SK-N-SH treated with all-trans-retinoic acid at 6 μM for 48 hours (cell line): ENCODE results near the gene WBP2.
A peak's percentile ranks its signal among the peaks of the same experiment; 100 is the strongest.

Experiments
- ARNTL ChIP-seq: fragments of 450-650 bp; formaldehyde crosslinking; IDR thresholded peaks from 2 replicates; pipeline ENCODE4 v1.5.0; 2020; ENCODE audit warnings: low read depth, mild to moderate bottlenecking, moderate library complexity, borderline replicate concordance
- GLIS3 ChIP-seq: fragments of 250-450 bp; sonication (Bioruptor Pico); IDR thresholded peaks from 2 replicates; pipeline ENCODE4 v1.5.0; 2020; ENCODE audit warnings: mild to moderate bottlenecking, moderate library complexity
- ISL1 ChIP-seq: fragments of 250-450 bp; sonication (Bioruptor Pico); IDR thresholded peaks from 2 replicates; pipeline ENCODE4 v2.1.2; 2022; ENCODE audit warnings: mild to moderate bottlenecking, moderate library complexity
- PATZ1 ChIP-seq: fragments of 250-450 bp; sonication (Bioruptor Pico); IDR thresholded peaks from 2 replicates; pipeline ENCODE4 v1.8.0; 2020; ENCODE audit warnings: mild to moderate bottlenecking, moderate library complexity, borderline replicate concordance
- RARB ChIP-seq: fragments of 250-450 bp; sonication (Bioruptor Pico); IDR thresholded peaks from 2 replicates; pipeline ENCODE4 v1.8.0; 2021; ENCODE audit warnings: mild to moderate bottlenecking, moderate library complexity
- ZFP3 ChIP-seq: fragments of 250-450 bp; sonication (Bioruptor Pico); IDR thresholded peaks from 2 replicates; pipeline ENCODE4 v1.5.0; 2020; ENCODE audit warnings: mild to moderate bottlenecking, moderate library complexity
- ZFP30 ChIP-seq: fragments of 450-650 bp; formaldehyde crosslinking; IDR thresholded peaks from 2 replicates; pipeline ENCODE4 v1.5.0; 2022; ENCODE audit warnings: mild to moderate bottlenecking, moderate library complexity
- ZNF70 ChIP-seq: fragments of 450-650 bp; formaldehyde crosslinking; IDR thresholded peaks from 2 replicates; pipeline ENCODE4 v1.5.0; 2020; ENCODE audit warnings: mild to moderate bottlenecking, moderate library complexity
- TF ChIP-seq, protein P1 (sequence below): fragments of 250-450 bp; sonication (Bioruptor Pico); IDR thresholded peaks from 2 replicates; pipeline ENCODE4 v1.8.0; 2021; ENCODE audit warnings: low read depth, mild to moderate bottlenecking, moderate library complexity, borderline replicate concordance

GRCh38 chr17:75855310-75856061 is at the start of gene WBP2:
- TF ChIP-seq GLIS3 (CRISPR knock-in tag) = no peak
- no peak for TF ChIP-seq PATZ1 (CRISPR knock-in tag)
- no peak for TF ChIP-seq ISL1
- TF ChIP-seq ZNF70 (CRISPR knock-in tag) = no peak
- no peak for TF ChIP-seq ARNTL (CRISPR knock-in tag)
- no peak for TF ChIP-seq RARB
- no peak for TF ChIP-seq ZFP30 (CRISPR knock-in tag)
- peak; percentile 57; the same call in 1 of the 2 replicates for TF ChIP-seq ZFP3 (CRISPR knock-in tag)
- TF ChIP-seq, protein P1, sequence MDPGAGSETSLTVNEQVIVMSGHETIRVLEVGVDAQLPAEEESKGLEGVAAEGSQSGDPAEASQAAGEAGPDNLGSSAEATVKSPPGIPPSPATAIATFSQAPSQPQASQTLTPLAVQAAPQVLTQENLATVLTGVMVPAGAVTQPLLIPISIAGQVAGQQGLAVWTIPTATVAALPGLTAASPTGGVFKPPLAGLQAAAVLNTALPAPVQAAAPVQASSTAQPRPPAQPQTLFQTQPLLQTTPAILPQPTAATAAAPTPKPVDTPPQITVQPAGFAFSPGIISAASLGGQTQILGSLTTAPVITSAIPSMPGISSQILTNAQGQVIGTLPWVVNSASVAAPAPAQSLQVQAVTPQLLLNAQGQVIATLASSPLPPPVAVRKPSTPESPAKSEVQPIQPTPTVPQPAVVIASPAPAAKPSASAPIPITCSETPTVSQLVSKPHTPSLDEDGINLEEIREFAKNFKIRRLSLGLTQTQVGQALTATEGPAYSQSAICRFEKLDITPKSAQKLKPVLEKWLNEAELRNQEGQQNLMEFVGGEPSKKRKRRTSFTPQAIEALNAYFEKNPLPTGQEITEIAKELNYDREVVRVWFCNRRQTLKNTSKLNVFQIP (CRISPR knock-in tag) = no peak
